HepG2 (cell line): ENCODE data around the gene ZCCHC3. TPM values are rescaled to one million over a fixed set of nuclear protein-coding genes. Genes with fewer than 3 reads are reported as not detected.

Experiments
- ATAC-seq: fragments of 200-7000 bp; cut with Tn5 transposase; 3 replicates; pipeline ENCODE4 v1.9.1; 2020; ENCODE audit warnings: mild to moderate bottlenecking, moderate library complexity
- BruUV-seq: library from RNA; stranded (reverse); fragments of 400-500 nt; replicated peaks from 2 replicates; lab custom pipeline; 2021; lab: Mats Ljungman, UMichigan
- CTCF ChIA-PET: fragments of 300-600 bp; formaldehyde crosslinking; extraction: SDS; loops from one replicate; lab custom pipeline; 2021; ENCODE audit warnings: low total read pairs, inconsistent platforms, low intra/inter-chr PET ratio; lab: Yijun Ruan, JAX
- POLR2A ChIA-PET: fragments of 350-600 bp; sonication (Branson Sonifier 250); formaldehyde crosslinking; loops from one replicate; lab custom pipeline; 2020; ENCODE audit warnings: antibody characterized with exemption, inconsistent platforms; lab: Yijun Ruan, JAX
- DNase-seq: peaks from one replicate; pipeline ENCODE4 v3.0.0-alpha.2; 2015; ENCODE audit warnings: low spot score
- FAIRE-seq: peaks from 3 replicates; lab custom pipeline; 2011; peaks lifted over from hg19 to GRCh38; lab: Jason Lieb, UNC
- H2AFZ ChIP-seq: one replicate; pipeline ENCODE4 v1.6.1; 2011; ENCODE audit warnings: low read length, inconsistent platforms
- H3K27ac ChIP-seq: fragments of 300-600 bp; 3 replicates; pipeline ENCODE4 v1.8.0; 2011; ENCODE audit warnings: mixed run types, mild to moderate bottlenecking, mixed read lengths, low read length, inconsistent platforms; ENCODE audit not compliant: insufficient read depth; ENCODE audit errors: extremely low read length
- H3K27me3 ChIP-seq, 2 experiments: fragments of 200-600 bp in 1 of 2; 2 replicates in 1 of 2; 3 replicates in 1 of 2; pipeline versions ENCODE4 v1.6.0 to v1.8.0; 2011; ENCODE audit warnings: low read length in 2 of 2, mild to moderate bottlenecking in 2 of 2, moderate library complexity in 2 of 2, inconsistent platforms in 1 of 2; ENCODE audit not compliant: insufficient read depth in 2 of 2, control insufficient read depth in 1 of 2
- H3K36me3 ChIP-seq, 2 experiments: fragments of 200-600 bp in 1 of 2; replicated peaks in 1 of 2; 2 replicates in 1 of 2; 3 replicates in 1 of 2; pipeline versions ENCODE4 v1.5.1 to v1.8.0; 2011; ENCODE audit warnings: low read length in 2 of 2, inconsistent platforms in 1 of 2; ENCODE audit not compliant: insufficient read depth in 2 of 2, control insufficient read depth in 1 of 2
- H3K4me1 ChIP-seq: 2 replicates; pipeline ENCODE4 v1.5.1; 2012; ENCODE audit warnings: low read length, inconsistent platforms; ENCODE audit not compliant: insufficient read depth
- H3K4me2 ChIP-seq: 2 replicates; pipeline ENCODE4 v1.6.0; 2011; ENCODE audit warnings: low read depth, low read length, inconsistent platforms
- H3K4me3 ChIP-seq, 3 experiments: fragments of 200-600 bp in 1 of 3; sonication (generic), shearing (Covaris generic) in 1 of 3; replicated peaks in 1 of 3; 2 replicates each; pipeline ENCODE4 v1.5.1; 2011 to 2016; ENCODE audit warnings: low read length in 3 of 3, inconsistent platforms in 2 of 3, low read depth in 2 of 3, mild to moderate bottlenecking in 2 of 3, control low read depth in 1 of 3, mixed read lengths in 1 of 3; ENCODE audit not compliant: insufficient read depth in 1 of 3
- H3K79me2 ChIP-seq: one replicate; pipeline ENCODE4 v1.6.1; 2011; ENCODE audit warnings: low read length, inconsistent platforms; ENCODE audit not compliant: insufficient read depth
- H3K9ac ChIP-seq: 2 replicates; pipeline ENCODE4 v1.6.0; 2011; ENCODE audit warnings: mild to moderate bottlenecking, low read depth, low read length, inconsistent platforms; ENCODE audit not compliant: insufficient read depth
- H3K9me3 ChIP-seq: 2 replicates; pipeline ENCODE4 v1.5.1; 2012; ENCODE audit warnings: mild to moderate bottlenecking, low read length
- H4K20me1 ChIP-seq: 2 replicates; pipeline ENCODE4 v1.6.0; 2011; ENCODE audit warnings: inconsistent platforms, mild to moderate bottlenecking, low read length, moderate library complexity; ENCODE audit not compliant: insufficient read depth
- GATAD2A ChIP-seq: IDR thresholded peaks from 2 replicates; pipeline ENCODE4 v1.6.1; 2016
- HNRNPL ChIP-seq: fragments of 200-400 bp; formaldehyde crosslinking; IDR thresholded peaks from 2 replicates; pipeline ENCODE4 v1.6.1; 2017; ENCODE audit warnings: mild to moderate bottlenecking, low read depth, low read length
- KAT7 ChIP-seq: IDR thresholded peaks from 2 replicates; pipeline ENCODE4 v1.6.1; 2018; ENCODE audit warnings: borderline replicate concordance, missing compliant biosample characterization
- NFRKB ChIP-seq: fragments of 450-650 bp; IDR thresholded peaks from 2 replicates; pipeline ENCODE4 v1.6.1; 2017
- RBM22 ChIP-seq: fragments of 200-400 bp; formaldehyde crosslinking; optimal IDR thresholded peaks from 2 replicates; pipeline ENCODE3; 2017; ENCODE audit warnings: mild to moderate bottlenecking, low read length, moderate library complexity
- SCMH1 ChIP-seq: sonication (generic); formaldehyde crosslinking; IDR thresholded peaks from 2 replicates; pipeline ENCODE4 v1.9.0; 2021; ENCODE audit warnings: missing genetic modification reagents, mild to moderate bottlenecking, borderline replicate concordance
- SOX6 ChIP-seq, 2 experiments: fragments of 450-650 bp in 1 of 2; sonication (generic) in 1 of 2; formaldehyde crosslinking in 1 of 2; IDR thresholded peaks; 2 replicates each; pipeline versions ENCODE4 v1.4.0 to v1.6.1; 2017 to 2020; ENCODE audit warnings: antibody characterized with exemption in 1 of 2, mild to moderate bottlenecking in 1 of 2, missing genetic modification reagents in 1 of 2
- ZNF343 ChIP-seq: sonication (generic); formaldehyde crosslinking; IDR thresholded peaks from 2 replicates; pipeline ENCODE4 v1.4.0; 2020; ENCODE audit warnings: mild to moderate bottlenecking, missing genetic modification reagents
- ZNF891 ChIP-seq: sonication (generic); formaldehyde crosslinking; IDR thresholded peaks from 2 replicates; pipeline ENCODE4 v1.5.0; 2020; ENCODE audit warnings: mild to moderate bottlenecking, missing genetic modification reagents
- WGBS: methylation state at CpG from one replicate; pipeline ENCODE4 v1.1.6; 2017; ENCODE audit warnings: low lambda C conversion rate; 5-methylcytosine and 5-hydroxymethylcytosine counted together
- in situ Hi-C: cut with HindIII; loops from 2 replicates; pipeline ENCODE4 v1.10.0; 2017; ENCODE audit warnings: low pct_unique_long_range_greater_than_20kb; ENCODE audit not compliant: extremely low pct_ligation_motif_present
- intact Hi-C: fragments of 100-400 bp; cut with micrococcal nuclease; formaldehyde crosslinking; loops from one replicate; pipeline ENCODE4 v1.10.0; 2022; ENCODE audit not compliant: unreplicated experiment
- polyA plus RNA-seq, 8 experiments: library from polyadenylated mRNA; depleted of rRNA in 3 of 8; stranded (reverse) in 7 of 8; unstranded in 1 of 8; fragments of >200 nt; fragmentation: Illumina TruSeq in 4 of 8; extraction: Trizol in 4 of 8; gene quantifications; 2 replicates each; pipeline versions ENCODE4 v1.2.1 to v1.2.3, GENCODE V29; 2011 to 2016; ENCODE audit warnings: low read depth in 4 of 8, missing spikeins in 1 of 8, mixed read lengths in 1 of 8; ENCODE audit not compliant: insufficient read depth in 1 of 8
- total RNA-seq, 5 experiments: library from RNA; depleted of rRNA; stranded (reverse); fragments of >200 nt; fragmentation: Illumina TruSeq; extraction: Trizol; gene quantifications; 2 replicates each; pipeline ENCODE4 v1.2.3, GENCODE V29; 2016; ENCODE audit warnings: low read depth in 1 of 5
- TF ChIP-seq, protein P1 (sequence below): IDR thresholded peaks from 2 replicates; pipeline ENCODE4 v1.4.0; 2020; ENCODE audit warnings: mild to moderate bottlenecking, missing genetic modification reagents
- TF ChIP-seq, protein P2 (sequence below): IDR thresholded peaks from 2 replicates; pipeline ENCODE4 v1.6.1; 2016; ENCODE audit warnings: mild to moderate bottlenecking, missing biosample characterization, missing genetic modification reagents
- TF ChIP-seq, protein P3 (sequence below): sonication (generic); formaldehyde crosslinking; IDR thresholded peaks from 2 replicates; pipeline ENCODE4 v1.4.0; 2020; ENCODE audit warnings: missing genetic modification reagents, mild to moderate bottlenecking, borderline replicate concordance
- TF ChIP-seq, protein P4 (sequence below): sonication (generic); formaldehyde crosslinking; IDR thresholded peaks from 2 replicates; pipeline ENCODE4 v1.5.0; 2020; ENCODE audit warnings: missing genetic modification reagents

ZCCHC3 gene
- total and polyA plus RNA-seq, 2 of the 13 experiments (the other 11 are each of a cell fraction or from before 2014, with no cell fraction given): 46.6 to 63.0 TPM

DNA sequence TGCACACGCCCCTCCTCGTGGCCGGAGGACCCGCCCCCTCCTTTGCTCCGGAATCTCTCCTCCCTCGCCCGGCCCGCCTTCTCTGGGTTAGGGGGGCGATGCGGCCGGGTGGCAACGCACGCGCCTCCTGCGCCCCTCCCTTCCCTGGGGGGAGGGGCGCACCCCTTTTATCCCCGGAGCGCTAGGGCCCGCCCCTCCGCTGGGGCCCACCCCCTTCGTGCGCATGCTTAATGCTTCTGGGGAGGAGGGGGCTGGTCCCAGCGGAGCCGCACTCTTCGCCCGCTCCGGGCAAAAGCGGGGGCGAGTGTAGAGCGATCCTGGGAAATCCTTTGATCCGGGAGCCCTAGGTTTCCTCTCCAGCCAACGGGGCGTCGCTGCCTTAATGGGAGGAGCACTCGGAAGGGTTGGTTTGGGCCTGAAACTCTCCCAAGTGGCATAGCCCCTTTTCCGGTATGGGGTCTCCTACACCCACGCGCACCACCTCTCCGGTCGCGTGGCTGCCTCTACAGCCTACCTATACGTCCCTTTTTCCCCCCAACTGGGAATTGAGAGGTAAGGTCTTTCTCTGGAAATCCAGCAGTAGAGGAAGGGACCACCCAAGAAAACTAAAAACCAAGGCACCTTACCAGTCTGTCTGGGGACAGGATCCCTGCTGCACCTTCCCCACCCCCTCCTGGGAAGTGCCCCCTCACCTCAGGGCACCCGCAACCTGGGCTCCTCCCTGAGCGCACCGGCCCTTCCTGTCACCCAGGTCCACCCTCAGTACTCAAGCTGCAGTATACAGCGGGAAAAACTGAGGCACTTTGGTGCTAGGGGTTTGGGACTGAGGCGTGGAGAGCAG lies 30.0 kb downstream of the ZCCHC3 start:
- intact Hi-C loops: no loop called here
- H2AFZ ChIP-seq: no peak overlapping the region
- ATAC-seq: peak; percentile 43
- CTCF ChIA-PET: interaction anchor here (0.8 kb wide), 1 partner anchor 60 kb away, joined by 3 read pairs; no protein-coding TSS in a partner anchor
- H3K9me3 ChIP-seq: no peaks in the 10 kb centered on the region
- peak; percentile 95 for DNase-seq
- H3K4me2 ChIP-seq: peak overlapping the region; percentile 92
- in situ Hi-C loops: no loop called here
- H3K36me3 ChIP-seq: peaks cover 4 to 9% of the 10 kb centered on the region in 2 experiments; a peak in 2 of 5 replicates
- H4K20me1 ChIP-seq: peaks cover 37% of the 10 kb centered on the region
- no peaks in the 10 kb centered on the region; a peak in 1 of 5 replicates for H3K27me3 ChIP-seq
- peak overlapping the region; percentile 94 for H3K27ac ChIP-seq
- H3K4me1 ChIP-seq: peaks cover 46% of the 10 kb centered on the region
- H3K79me2 ChIP-seq: peaks cover 29% of the 10 kb centered on the region
- TSS peak; percentile 45 for BruUV-seq
- 13% methylated on average over 37 of the region's 47 CpGs for whole genome bisulfite sequencing
- H3K9ac ChIP-seq: peak overlapping the region; percentile 77
- peak overlapping the region; percentile 62 to 96 (median 93) for H3K4me3 ChIP-seq
- no peak for FAIRE-seq
- POLR2A ChIA-PET: interaction anchor here (4.7 to 8.3 kb wide), 3 partner anchors 19 to 27 kb away, joined by 90 to 107 read pairs (median 106); partner anchors contain the start of genes NRSN2 and ZCCHC3
- no peak for TF ChIP-seq NFRKB
- peak; percentile 56 for TF ChIP-seq GATAD2A (CRISPR knock-in tag)
- TF ChIP-seq ZNF343 (CRISPR knock-in tag): no peak
- TF ChIP-seq, protein P1, sequence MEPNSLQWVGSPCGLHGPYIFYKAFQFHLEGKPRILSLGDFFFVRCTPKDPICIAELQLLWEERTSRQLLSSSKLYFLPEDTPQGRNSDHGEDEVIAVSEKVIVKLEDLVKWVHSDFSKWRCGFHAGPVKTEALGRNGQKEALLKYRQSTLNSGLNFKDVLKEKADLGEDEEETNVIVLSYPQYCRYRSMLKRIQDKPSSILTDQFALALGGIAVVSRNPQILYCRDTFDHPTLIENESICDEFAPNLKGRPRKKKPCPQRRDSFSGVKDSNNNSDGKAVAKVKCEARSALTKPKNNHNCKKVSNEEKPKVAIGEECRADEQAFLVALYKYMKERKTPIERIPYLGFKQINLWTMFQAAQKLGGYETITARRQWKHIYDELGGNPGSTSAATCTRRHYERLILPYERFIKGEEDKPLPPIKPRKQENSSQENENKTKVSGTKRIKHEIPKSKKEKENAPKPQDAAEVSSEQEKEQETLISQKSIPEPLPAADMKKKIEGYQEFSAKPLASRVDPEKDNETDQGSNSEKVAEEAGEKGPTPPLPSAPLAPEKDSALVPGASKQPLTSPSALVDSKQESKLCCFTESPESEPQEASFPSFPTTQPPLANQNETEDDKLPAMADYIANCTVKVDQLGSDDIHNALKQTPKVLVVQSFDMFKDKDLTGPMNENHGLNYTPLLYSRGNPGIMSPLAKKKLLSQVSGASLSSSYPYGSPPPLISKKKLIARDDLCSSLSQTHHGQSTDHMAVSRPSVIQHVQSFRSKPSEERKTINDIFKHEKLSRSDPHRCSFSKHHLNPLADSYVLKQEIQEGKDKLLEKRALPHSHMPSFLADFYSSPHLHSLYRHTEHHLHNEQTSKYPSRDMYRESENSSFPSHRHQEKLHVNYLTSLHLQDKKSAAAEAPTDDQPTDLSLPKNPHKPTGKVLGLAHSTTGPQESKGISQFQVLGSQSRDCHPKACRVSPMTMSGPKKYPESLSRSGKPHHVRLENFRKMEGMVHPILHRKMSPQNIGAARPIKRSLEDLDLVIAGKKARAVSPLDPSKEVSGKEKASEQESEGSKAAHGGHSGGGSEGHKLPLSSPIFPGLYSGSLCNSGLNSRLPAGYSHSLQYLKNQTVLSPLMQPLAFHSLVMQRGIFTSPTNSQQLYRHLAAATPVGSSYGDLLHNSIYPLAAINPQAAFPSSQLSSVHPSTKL (CRISPR knock-in tag): peak; percentile 77
- TF ChIP-seq RBM22: peak; percentile 95
- TF ChIP-seq KAT7 (CRISPR knock-in tag): no peak
- no peak; the same call in 1 of the 2 replicates for TF ChIP-seq ZNF891 (CRISPR knock-in tag)
- TF ChIP-seq, protein P2, sequence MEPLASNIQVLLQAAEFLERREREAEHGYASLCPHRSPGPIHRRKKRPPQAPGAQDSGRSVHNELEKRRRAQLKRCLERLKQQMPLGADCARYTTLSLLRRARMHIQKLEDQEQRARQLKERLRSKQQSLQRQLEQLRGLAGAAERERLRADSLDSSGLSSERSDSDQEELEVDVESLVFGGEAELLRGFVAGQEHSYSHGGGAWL (CRISPR knock-in tag): peak; percentile 66; the same call in 1 of the 2 replicates
- TF ChIP-seq, protein P3, sequence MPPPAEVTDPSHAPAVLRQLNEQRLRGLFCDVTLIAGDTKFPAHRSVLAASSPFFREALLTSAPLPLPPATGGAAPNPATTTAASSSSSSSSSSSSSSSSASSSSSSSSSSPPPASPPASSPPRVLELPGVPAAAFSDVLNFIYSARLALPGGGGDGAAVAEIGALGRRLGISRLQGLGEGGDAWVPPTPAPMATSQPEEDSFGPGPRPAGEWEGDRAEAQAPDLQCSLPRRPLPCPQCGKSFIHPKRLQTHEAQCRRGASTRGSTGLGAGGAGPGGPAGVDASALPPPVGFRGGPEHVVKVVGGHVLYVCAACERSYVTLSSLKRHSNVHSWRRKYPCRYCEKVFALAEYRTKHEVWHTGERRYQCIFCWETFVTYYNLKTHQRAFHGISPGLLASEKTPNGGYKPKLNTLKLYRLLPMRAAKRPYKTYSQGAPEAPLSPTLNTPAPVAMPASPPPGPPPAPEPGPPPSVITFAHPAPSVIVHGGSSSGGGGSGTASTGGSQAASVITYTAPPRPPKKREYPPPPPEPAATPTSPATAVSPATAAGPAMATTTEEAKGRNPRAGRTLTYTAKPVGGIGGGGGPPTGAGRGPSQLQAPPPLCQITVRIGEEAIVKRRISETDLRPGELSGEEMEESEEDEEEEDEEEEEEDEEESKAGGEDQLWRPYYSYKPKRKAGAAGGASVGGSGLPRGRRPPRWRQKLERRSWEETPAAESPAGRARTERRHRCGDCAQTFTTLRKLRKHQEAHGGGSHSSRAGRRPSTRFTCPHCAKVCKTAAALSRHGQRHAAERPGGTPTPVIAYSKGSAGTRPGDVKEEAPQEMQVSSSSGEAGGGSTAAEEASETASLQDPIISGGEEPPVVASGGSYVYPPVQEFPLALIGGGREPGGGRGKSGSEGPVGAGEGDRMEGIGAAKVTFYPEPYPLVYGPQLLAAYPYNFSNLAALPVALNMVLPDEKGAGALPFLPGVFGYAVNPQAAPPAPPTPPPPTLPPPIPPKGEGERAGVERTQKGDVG (CRISPR knock-in tag): peak; percentile 64; the same call in 1 of the 2 replicates
- TF ChIP-seq, protein P4, sequence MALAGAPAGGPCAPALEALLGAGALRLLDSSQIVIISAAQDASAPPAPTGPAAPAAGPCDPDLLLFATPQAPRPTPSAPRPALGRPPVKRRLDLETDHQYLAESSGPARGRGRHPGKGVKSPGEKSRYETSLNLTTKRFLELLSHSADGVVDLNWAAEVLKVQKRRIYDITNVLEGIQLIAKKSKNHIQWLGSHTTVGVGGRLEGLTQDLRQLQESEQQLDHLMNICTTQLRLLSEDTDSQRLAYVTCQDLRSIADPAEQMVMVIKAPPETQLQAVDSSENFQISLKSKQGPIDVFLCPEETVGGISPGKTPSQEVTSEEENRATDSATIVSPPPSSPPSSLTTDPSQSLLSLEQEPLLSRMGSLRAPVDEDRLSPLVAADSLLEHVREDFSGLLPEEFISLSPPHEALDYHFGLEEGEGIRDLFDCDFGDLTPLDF (CRISPR knock-in tag): peak; percentile 76
- TF ChIP-seq SOX6 (IDR thresholded peaks at IDR 0.05): no peak
- peak; percentile 72; the same call in 1 of the 2 replicates for TF ChIP-seq SOX6 (CRISPR knock-in tag; IDR thresholded peaks at IDR 0.05)
- TF ChIP-seq SCMH1 (CRISPR knock-in tag): no peak
- peak; percentile 86; the same call in 1 of the 2 replicates for TF ChIP-seq HNRNPL
